GM12873 (cell line): Measurements from ENCODE around the gene RNF220.

Source experiments
- TF ChIP-seq, protein P1 (sequence below): IDR thresholded peaks from 2 replicates; pipeline ENCODE4 v1.5.1; 2012; ENCODE audit warnings: low read depth, mild to moderate bottlenecking, moderate library complexity, low read length, control low read depth; ENCODE audit not compliant: insufficient read depth; ENCODE audit errors: missing control alignments

Gene RNF220

DNA sequence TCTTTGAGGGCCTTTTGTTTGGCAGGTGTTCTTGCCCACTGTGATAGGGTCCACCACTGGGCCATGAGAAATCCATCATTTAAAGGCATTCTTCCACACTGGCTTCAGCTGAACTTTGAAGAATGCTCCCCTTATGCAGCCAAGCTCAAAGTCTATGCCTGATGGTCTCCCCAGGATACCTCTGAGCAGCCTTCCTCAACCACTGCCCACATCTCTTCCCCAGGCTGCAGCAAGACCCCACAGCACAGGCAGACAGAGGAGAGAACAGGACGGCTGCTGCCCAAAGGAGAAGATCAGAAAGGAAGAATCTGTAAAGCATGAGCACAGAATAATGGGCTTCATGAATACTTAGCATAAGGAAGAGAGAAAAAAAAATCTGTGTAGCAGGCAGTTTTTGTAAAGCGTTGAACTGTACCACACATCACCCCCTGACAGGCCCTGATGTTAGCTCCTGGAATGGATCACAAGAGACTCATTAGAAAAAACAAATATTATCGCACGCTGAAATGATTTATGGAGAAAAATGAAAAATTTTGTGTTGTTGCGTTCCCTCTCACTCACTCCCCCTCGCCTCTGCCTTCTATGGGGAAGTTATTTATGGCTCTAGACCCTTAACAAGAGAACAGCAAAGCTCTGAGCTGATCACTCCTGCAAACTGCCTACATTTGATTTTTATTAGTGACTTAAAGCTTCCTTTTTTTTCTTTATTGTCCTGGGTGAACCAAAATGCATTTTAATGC is 135.1 kb downstream of the RNF220 start:
- TF ChIP-seq, protein P1, sequence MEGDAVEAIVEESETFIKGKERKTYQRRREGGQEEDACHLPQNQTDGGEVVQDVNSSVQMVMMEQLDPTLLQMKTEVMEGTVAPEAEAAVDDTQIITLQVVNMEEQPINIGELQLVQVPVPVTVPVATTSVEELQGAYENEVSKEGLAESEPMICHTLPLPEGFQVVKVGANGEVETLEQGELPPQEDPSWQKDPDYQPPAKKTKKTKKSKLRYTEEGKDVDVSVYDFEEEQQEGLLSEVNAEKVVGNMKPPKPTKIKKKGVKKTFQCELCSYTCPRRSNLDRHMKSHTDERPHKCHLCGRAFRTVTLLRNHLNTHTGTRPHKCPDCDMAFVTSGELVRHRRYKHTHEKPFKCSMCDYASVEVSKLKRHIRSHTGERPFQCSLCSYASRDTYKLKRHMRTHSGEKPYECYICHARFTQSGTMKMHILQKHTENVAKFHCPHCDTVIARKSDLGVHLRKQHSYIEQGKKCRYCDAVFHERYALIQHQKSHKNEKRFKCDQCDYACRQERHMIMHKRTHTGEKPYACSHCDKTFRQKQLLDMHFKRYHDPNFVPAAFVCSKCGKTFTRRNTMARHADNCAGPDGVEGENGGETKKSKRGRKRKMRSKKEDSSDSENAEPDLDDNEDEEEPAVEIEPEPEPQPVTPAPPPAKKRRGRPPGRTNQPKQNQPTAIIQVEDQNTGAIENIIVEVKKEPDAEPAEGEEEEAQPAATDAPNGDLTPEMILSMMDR: no peak

DNA sequence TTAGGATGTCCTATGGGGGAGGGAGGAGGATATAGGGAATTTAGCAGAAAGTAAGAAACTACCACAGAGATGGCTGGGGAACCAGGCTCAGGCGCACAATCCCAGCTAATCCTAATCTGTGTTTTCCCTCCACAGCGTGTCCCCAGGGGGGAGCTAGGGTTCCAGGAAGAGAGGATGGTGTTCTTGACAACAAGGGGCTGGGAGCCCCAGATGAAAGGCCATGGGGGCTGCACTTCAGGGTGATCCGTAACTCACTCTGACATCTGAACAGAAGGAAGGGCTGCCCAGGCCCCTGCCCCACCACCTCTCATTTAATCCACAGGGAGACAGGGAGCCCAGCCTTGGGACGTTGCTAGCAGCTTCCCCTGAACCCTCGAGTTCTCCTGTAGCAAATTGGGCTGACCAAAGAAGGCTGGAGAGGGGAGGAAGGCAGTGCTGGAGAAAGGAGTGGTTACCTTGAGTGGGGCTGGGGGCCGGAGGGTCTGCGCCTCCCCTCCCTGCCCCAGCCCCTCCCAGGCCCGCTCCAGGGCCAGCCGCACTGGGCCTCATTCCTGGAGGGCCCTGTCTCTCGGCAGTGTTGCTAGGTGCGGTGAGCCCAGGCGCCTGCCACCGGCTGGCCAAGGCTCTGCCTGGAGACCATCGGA is 137.5 kb downstream of the RNF220 start:
- TF ChIP-seq, protein P1: no peak

DNA sequence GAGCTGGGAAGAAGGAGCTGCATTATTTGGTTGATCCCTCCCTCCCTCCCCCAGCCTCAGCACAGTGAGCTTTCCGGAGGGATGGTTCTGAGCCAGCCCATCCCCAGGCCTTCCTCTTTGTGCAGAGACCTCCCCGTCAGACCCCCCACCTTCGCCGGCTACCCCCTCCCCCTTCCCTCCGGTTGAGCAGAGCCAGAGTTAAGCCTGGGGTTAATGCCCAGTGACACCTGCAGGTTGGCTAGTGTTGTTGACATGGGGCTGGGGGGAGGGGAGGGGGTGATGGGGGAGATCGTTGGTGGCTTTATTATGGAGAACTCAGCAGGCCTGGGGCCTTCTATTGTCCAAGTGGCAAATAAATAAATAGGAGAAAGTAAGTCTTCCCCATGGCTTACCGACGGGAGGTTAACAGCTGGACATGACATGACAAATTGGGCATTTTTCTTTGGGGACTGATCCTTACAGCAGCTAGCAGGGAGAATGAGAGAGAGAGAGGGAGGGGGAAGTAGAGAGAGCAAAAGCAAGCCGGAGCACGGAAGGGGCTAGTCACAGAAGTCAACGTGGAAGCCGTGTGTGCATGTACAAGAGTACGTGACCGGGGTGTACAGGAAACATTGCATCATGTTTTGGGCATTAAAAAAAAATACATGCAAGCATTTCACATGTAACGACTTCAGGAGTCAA is 138.1 kb downstream of the RNF220 start:
- TF ChIP-seq, protein P1: no peak

DNA sequence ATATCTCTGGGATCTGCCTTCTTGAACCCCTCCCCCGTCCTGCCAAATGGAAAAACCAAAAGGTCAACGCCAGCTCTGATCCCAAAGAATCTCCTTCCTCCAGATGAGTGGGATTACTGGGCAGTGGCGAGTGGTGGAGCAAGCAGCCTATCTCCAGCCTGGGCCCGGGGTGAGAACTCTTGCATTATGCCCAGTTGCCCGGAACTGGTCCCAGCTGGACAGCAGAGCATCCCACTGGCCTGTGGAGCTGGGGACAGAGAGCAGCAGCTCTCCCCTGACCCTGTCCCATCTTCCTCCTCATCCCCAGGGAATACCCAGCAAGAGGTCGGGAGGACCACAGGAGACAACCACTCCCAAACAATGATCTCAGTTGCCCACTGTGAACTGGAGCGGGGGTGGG is 138.7 kb downstream of the RNF220 start:
- TF ChIP-seq, protein P1: no peak

DNA sequence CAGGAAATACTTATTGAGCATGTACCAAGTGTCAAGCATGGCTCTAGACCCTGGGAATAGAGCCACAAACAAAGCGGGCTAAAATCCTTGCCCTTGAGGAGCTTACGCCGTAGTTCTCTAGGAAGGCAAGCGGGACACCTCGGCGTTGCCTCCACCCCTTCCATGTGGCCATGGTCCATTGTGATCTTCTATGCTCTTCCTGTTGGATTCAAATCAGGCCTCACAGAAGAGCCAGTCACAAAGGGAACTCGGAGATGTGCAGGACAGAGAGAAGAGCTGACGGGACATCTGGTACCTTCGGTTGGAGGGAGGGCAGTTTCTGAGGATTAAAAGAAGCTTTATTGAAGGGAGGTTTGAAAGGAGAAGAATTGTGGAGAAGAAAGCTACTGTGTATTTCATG is 139.9 kb downstream of the RNF220 start:
- TF ChIP-seq, protein P1: no peak

DNA sequence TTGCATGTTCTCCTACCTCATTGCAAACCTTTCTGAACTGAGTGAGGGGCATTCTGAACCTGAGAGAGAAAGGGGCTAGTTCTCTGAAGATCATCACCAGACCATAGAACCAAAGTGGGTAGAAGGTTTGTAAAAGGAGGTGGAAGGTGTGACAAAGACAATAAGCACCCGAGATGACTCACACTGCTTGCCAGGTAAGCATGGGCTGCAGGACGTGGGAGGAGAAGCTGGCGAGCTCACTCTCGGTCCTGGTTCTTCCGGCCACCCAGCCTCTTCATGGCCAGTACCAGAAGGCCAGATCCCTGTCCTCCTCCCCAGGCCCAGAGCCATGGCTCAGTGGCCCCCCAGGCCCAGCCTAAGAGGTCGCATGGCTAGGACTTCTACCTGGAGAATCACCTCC is 140.9 kb downstream of the RNF220 start:
- TF ChIP-seq, protein P1: no peak

DNA sequence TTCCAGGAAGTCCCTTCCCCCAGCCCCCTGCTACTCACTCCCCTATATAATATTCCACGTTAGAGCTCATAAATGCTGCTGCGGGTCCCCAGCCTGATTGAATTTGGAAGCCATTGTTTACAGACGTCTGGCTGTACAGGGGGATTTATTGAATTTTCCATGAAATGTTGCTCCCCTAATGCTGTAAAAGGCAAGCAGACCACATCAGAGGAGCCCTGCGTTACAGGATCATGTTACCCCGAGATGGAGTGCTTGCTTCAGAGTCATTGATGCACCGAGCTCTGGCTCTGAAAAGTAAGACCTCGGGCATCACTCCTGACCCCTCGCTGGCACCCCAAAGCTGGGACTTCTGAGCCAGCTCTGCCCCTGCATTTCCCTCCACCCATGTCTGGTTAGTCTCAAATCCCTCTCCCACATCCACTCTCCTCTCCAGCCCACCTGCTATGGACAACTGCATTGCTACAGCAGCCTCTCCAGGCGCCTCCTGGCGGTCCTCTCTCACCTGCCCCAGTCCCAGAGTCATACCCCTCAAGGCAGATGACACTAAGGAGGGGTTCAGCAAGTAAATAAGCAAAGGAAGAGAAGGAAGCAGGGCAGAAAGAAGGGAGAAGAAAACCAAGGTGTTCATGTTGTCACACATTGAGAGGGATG is 141.5 kb downstream of the RNF220 start:
- TF ChIP-seq, protein P1: peak; percentile 41
